Upper lobe of left lung (tissue), 6 donors: ENCODE results near the gene DLG4. TPM values are rescaled to one million over a fixed set of nuclear protein-coding genes. Genes with fewer than 3 reads are reported as not detected.

Experiments used
- ATAC-seq, 2 donors: fragments of 200-7000 bp; cut with Tn5 transposase; one replicate each; pipeline ENCODE4 v1.9.1; 2022; ENCODE audit warnings: mild to moderate bottlenecking in 2 of 2, moderate library complexity in 2 of 2; ENCODE audit not compliant: low FRiP score in 2 of 2
- DNase-seq, 2 donors: peaks; one replicate each; pipeline ENCODE4 v3.0.0-alpha.2; 2019 to 2020
- H3K27ac ChIP-seq, 4 donors: fragments of 200-600 bp; sonication (generic); one replicate each; pipeline ENCODE4 v1.5.1; 2016 to 2019
- H3K27me3 ChIP-seq, 4 donors: fragments of 200-600 bp; sonication (generic); one replicate each; pipeline ENCODE4 v1.5.1; 2017 to 2019
- H3K36me3 ChIP-seq, 4 donors: fragments of 200-600 bp; sonication (generic); one replicate each; pipeline ENCODE4 v1.5.1; 2016 to 2019
- H3K4me1 ChIP-seq, 4 donors: fragments of 200-600 bp; sonication (generic); one replicate each; pipeline ENCODE4 v1.5.1; 2018 to 2019
- H3K4me3 ChIP-seq, 4 donors: fragments of 200-600 bp; sonication (generic); one replicate each; pipeline ENCODE4 v1.5.1; 2017 to 2019; ENCODE audit warnings: mild to moderate bottlenecking in 2 of 4, moderate library complexity in 1 of 4
- H3K9me3 ChIP-seq, 4 donors: fragments of 200-600 bp; sonication (generic); one replicate each; pipeline ENCODE4 v1.5.1; 2018 to 2019
- EP300 ChIP-seq, 4 donors: sonication (generic); formaldehyde crosslinking; IDR thresholded peaks; one replicate each; pipeline ENCODE4 v1.5.1; 2017; ENCODE audit warnings: antibody characterized with exemption in 4 of 4, control low read depth in 2 of 4
- POLR2A ChIP-seq, 4 donors: fragments of 450-650 bp; IDR thresholded peaks; one replicate each; pipeline ENCODE4 v1.5.1; 2016 to 2017; ENCODE audit warnings: antibody characterized with exemption in 4 of 4, mild to moderate bottlenecking in 2 of 4
- POLR2AphosphoS5 ChIP-seq, 2 donors: sonication (generic); formaldehyde crosslinking; IDR thresholded peaks; one replicate each; pipeline ENCODE4 v1.5.1; 2017; ENCODE audit warnings: antibody characterized with exemption in 2 of 2
- whole genome bisulfite sequencing, 2 donors: methylation state at CpG; one replicate each; pipeline ENCODE4 v1.1.5; 2017 to 2018; 5-methylcytosine and 5-hydroxymethylcytosine counted together
- total RNA-seq, 6 donors: library from RNA; depleted of rRNA in 4 of 6; stranded (reverse); fragments of >200 nt in 4 of 6; gene quantifications; one replicate each; pipeline versions ENCODE4 v1.1.0 to v1.2.1, GENCODE V29; 2016 to 2021
- TF ChIP-seq, protein P1 (sequence below), 6 experiments: fragments of 450-650 bp in 4 of 6; fragments of 200-600 bp in 2 of 6; sonication (generic) in 2 of 6; IDR thresholded peaks; one replicate each; pipeline ENCODE4 v1.5.1; 2016 to 2019; ENCODE audit warnings: antibody characterized with exemption in 6 of 6
- donor health status: DM: no; HTN: no; CAD: no; lungs with moderate emphysema.
- donor health status: DM: no; HTN: yes; CAD: no; lungs with severe emphysema.

DLG4 gene
- total RNA-seq, 6 donors from 2014 or later, result 10.5 to 32.5 (median 19.4) TPM

DNA sequence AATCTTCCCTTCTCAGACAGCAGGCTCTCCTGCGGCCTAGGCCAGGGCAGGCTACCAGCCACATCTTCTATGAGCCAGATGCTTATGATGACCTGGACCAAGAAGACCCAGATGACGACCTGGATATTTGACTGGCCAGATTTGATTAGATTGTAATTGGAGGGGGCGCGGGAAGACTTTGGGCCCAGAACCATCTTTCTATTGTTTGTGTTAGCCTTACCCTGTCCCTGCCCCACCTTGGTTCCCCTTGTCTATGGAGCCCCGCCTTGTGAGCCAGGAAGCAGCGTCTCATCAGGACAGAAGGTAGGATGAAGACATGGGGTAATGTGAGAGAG lies 39.9 kb upstream of the DLG4 start:
- Histone ChIP-seq H3K9me3 (no peaks in the 10 kb centered on the region), H3K27ac (peak overlapping the region in 2 of 4 donors; percentile 83 to 89), H3K36me3 (peaks cover 6 to 54% (median 37%) of the 10 kb centered on the region in 4 donors), H3K4me3 (peak overlapping the region in 1 of 4 donors; percentile 56), H3K27me3 (peaks cover 0 to 19% (median 6%) of the 10 kb centered on the region in 4 donors), H3K4me1 (peaks cover 24 to 61% (median 40%) of the 10 kb centered on the region in 4 donors)
- 91 to 97% methylated on average over 6 of the region's 6 CpGs for WGBS, 2 donors
- ATAC-seq (no peak), DNase-seq (no peak)
- no peak for TF ChIP-seq POLR2A (IDR thresholded peaks at IDR 0.05)
- no peak for TF ChIP-seq EP300 (IDR thresholded peaks at IDR 0.05)
- no peak for TF ChIP-seq POLR2AphosphoS5 (IDR thresholded peaks at IDR 0.05)
- TF ChIP-seq, protein P1, sequence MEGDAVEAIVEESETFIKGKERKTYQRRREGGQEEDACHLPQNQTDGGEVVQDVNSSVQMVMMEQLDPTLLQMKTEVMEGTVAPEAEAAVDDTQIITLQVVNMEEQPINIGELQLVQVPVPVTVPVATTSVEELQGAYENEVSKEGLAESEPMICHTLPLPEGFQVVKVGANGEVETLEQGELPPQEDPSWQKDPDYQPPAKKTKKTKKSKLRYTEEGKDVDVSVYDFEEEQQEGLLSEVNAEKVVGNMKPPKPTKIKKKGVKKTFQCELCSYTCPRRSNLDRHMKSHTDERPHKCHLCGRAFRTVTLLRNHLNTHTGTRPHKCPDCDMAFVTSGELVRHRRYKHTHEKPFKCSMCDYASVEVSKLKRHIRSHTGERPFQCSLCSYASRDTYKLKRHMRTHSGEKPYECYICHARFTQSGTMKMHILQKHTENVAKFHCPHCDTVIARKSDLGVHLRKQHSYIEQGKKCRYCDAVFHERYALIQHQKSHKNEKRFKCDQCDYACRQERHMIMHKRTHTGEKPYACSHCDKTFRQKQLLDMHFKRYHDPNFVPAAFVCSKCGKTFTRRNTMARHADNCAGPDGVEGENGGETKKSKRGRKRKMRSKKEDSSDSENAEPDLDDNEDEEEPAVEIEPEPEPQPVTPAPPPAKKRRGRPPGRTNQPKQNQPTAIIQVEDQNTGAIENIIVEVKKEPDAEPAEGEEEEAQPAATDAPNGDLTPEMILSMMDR (IDR thresholded peaks at IDR 0.05), result no peak

DNA sequence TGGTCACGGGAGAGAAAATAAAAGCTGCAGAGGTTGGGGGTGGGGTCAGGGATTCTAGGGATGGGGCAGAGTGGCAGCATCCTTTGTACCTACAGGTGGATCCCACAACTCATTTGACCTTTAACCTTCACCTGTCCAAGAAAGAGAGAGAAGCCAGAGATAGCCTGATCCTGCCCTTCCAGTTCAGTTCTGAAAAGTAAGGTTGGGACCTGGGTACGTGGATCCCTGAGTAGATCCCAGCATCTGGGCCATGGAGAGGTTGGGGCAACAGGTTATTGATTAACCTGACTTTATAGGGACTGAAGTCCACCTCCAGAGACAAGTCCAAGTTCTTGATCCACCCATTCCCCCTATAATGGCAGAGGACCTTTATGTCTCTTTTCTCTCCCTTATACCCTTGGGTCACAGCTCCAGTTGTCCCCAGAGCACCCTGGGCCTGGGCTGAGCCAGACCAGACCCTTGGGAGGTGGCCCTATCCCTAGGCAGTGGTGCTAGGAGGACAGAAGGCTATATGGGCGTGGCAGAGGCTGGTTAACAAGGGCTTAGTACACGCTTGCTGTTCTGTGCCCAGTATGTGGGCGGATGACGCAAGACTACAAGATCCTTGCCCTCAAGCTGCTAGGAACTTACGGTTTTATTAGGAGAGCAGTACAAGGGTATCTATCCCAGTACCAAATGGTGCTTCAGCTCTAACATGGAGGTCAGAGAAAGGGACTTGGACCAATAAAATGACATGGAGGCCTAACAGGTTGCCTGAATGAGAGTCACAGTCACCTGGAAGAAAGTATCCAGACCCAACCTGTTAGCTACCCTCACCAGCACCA lies 39.3 kb upstream of the DLG4 start:
- H3K4me3 ChIP-seq, result no peak overlapping the region
- H3K27ac ChIP-seq, result peak overlapping the region in 2 of 4 donors; percentile 83 to 89
- peak; percentile 23 to 29 for TF ChIP-seq POLR2AphosphoS5 (IDR thresholded peaks at IDR 0.05)
- TF ChIP-seq, protein P1 (IDR thresholded peaks at IDR 0.05), result no peak
- peak; percentile 19 to 43 for ATAC-seq
- peaks cover 11 to 59% (median 40%) of the 10 kb centered on the region in 4 donors for H3K36me3 ChIP-seq
- H3K4me1 ChIP-seq, result peaks cover 24 to 56% (median 40%) of the 10 kb centered on the region in 4 donors
- H3K9me3 ChIP-seq, result no peaks in the 10 kb centered on the region
- 64 to 72% methylated on average over 7 of the region's 7 CpGs for WGBS, 2 donors
- peak in 1 of 2 donors; percentile 92 for DNase-seq
- peaks cover 0 to 19% (median 6%) of the 10 kb centered on the region in 4 donors for H3K27me3 ChIP-seq

DNA sequence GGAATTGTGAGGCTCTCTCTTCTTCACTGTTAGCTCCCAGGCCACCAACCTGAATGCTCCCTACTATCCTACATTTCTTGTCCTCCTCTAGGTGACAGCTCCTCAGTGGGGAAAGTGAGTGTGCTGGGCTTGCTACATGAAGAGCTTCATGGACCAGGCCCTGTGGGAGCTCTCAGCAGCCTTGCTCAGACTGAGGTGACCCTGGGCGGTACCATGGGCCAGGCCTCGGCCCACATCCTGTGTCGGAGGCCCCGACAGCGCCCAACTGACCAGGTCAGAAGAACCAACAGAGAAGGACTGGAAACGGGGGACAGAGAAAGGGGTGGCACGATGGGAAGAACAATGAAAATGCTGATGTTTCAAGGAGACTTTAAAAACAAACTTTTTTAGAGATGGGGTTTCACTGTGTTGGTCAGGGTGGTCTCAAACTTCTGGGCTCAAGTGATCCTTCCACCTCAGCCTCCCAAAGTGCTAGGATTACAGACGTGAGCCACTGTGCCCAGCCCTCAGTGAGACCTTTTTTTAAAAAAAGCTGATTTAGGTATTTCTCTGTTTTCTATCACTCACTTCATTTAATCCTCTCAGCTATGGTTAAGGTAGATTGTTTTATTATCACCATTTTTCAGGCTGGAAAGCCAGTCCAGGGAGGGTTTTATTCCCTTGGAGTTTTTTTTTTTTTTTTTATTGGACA lies 37.3 kb upstream of the DLG4 start:
- WGBS, 2 donors, result 86 to 88% methylated on average over 8 of the region's 8 CpGs
- peaks cover 11 to 59% (median 40%) of the 10 kb centered on the region in 4 donors for H3K36me3 ChIP-seq

DNA sequence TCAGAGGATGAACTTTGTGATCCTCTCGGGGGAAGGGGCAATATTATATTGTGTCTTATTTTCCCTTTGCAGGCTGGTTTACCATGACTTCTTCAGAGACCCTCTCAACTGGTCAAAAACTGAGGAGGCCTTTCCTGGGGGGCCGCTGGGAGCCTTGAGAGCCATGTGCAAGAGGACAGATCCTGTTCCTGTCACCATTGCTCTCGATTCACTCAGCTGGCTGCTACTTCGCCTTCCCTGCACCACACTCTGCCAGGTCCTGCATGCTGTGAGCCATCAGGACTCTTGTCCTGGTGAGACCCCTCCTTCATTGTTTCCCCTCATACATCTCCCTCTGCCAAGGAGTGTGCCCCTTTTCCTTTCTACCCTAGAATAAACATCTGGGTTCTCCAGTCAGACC lies 34.9 kb upstream of the DLG4 start:
- H3K4me1 ChIP-seq, result peaks cover 21 to 37% (median 31%) of the 10 kb centered on the region in 4 donors
- 89 to 95% methylated on average over 4 of the region's 4 CpGs for WGBS, 2 donors

More for the DNA sequence above, 37.3 kb upstream of the DLG4 start:
- H3K9me3 ChIP-seq, result no peaks in the 10 kb centered on the region
- no peak overlapping the region for H3K27ac ChIP-seq
- TF ChIP-seq EP300 (IDR thresholded peaks at IDR 0.05) (no peak), POLR2AphosphoS5 (IDR thresholded peaks at IDR 0.05) (no peak), POLR2A (IDR thresholded peaks at IDR 0.05) (no peak)
- TF ChIP-seq, protein P1 (IDR thresholded peaks at IDR 0.05), result no peak
- H3K4me1 ChIP-seq, result peaks cover 19 to 46% (median 32%) of the 10 kb centered on the region in 4 donors
- H3K4me3 ChIP-seq, result no peak overlapping the region
- peak in 1 of 2 donors; percentile 65 for DNase-seq
- H3K27me3 ChIP-seq, result peaks cover 0 to 8% (median 3%) of the 10 kb centered on the region in 4 donors
- no peak for ATAC-seq

More for the DNA sequence above, 34.9 kb upstream of the DLG4 start:
- Histone ChIP-seq H3K4me3 (no peak overlapping the region), H3K27me3 (no peaks in the 10 kb centered on the region), H3K27ac (no peak overlapping the region), H3K9me3 (no peaks in the 10 kb centered on the region), H3K36me3 (peaks cover 11 to 55% (median 39%) of the 10 kb centered on the region in 4 donors)
- no peak for DNase-seq
- TF ChIP-seq POLR2A (IDR thresholded peaks at IDR 0.05) (no peak), POLR2AphosphoS5 (IDR thresholded peaks at IDR 0.05) (no peak), EP300 (IDR thresholded peaks at IDR 0.05) (no peak)
- TF ChIP-seq, protein P1 (IDR thresholded peaks at IDR 0.05), result no peak
- ATAC-seq, result no peak
